HepG2 (cell line): ENCODE data around the gene POLR1H. TPM values are rescaled to one million over a fixed set of nuclear protein-coding genes. Genes with fewer than 3 reads are reported as not detected.

Source experiments
- CBX5 ChIP-seq: sonication (generic); formaldehyde crosslinking; IDR thresholded peaks from 2 replicates; pipeline ENCODE4 v1.4.0; 2020; ENCODE audit warnings: missing genetic modification reagents, borderline replicate concordance
- HOXA3 ChIP-seq: sonication (generic); formaldehyde crosslinking; IDR thresholded peaks from 2 replicates; pipeline ENCODE4 v1.5.0; 2020; ENCODE audit warnings: missing genetic modification reagents
- MBD4 ChIP-seq: IDR thresholded peaks from 2 replicates; pipeline ENCODE4 v1.6.1; 2012; ENCODE audit warnings: low read length, inconsistent platforms, borderline replicate concordance
- PREB ChIP-seq: sonication (generic); formaldehyde crosslinking; IDR thresholded peaks from 2 replicates; pipeline ENCODE4 v1.4.0; 2020; ENCODE audit warnings: missing genetic modification reagents
- TFDP1 ChIP-seq: IDR thresholded peaks from 2 replicates; pipeline ENCODE4 v1.6.1; 2016; ENCODE audit warnings: missing compliant biosample characterization, missing genetic modification reagents, borderline replicate concordance
- YY1 ChIP-seq: IDR thresholded peaks from 2 replicates; pipeline ENCODE4 v1.6.1; 2011; ENCODE audit warnings: low read length, low read depth, moderate library complexity, mild to moderate bottlenecking; ENCODE audit not compliant: insufficient read depth, insufficient replicate concordance
- ZBTB40 ChIP-seq, 2 experiments: fragments of 450-650 bp in 1 of 2; sonication (generic) in 1 of 2; formaldehyde crosslinking in 1 of 2; IDR thresholded peaks; 2 replicates each; pipeline versions ENCODE4 v1.6.1 to v1.8.0; 2016 to 2022; ENCODE audit warnings: antibody characterized with exemption in 1 of 2, mild to moderate bottlenecking in 1 of 2, missing genetic modification reagents in 1 of 2
- ZFP90 ChIP-seq: sonication (generic); formaldehyde crosslinking; IDR thresholded peaks from 2 replicates; pipeline ENCODE4 v1.8.0; 2022; ENCODE audit warnings: missing genetic modification reagents, mild to moderate bottlenecking, inconsistent platforms, borderline replicate concordance
- ZFY ChIP-seq: sonication (generic); formaldehyde crosslinking; IDR thresholded peaks from 2 replicates; pipeline ENCODE4 v1.4.0; 2020; ENCODE audit warnings: missing genetic modification reagents
- ZNF253 ChIP-seq: sonication (generic); formaldehyde crosslinking; IDR thresholded peaks from 2 replicates; pipeline ENCODE4 v1.8.0; 2022; ENCODE audit warnings: mild to moderate bottlenecking, missing genetic modification reagents, borderline replicate concordance
- ZNF274 ChIP-seq: sonication (generic); formaldehyde crosslinking; IDR thresholded peaks from 2 replicates; pipeline ENCODE4 v1.5.1; 2020; ENCODE audit warnings: mild to moderate bottlenecking, missing genetic modification reagents
- ZNF33B ChIP-seq: sonication (generic); formaldehyde crosslinking; IDR thresholded peaks from 2 replicates; pipeline ENCODE4 v1.5.1; 2020; ENCODE audit warnings: mild to moderate bottlenecking, missing genetic modification reagents
- ZNF567 ChIP-seq: sonication (generic); formaldehyde crosslinking; IDR thresholded peaks from 2 replicates; pipeline ENCODE4 v1.8.1; 2023; ENCODE audit warnings: mild to moderate bottlenecking, missing genetic modification reagents, borderline replicate concordance
- ZNF770 ChIP-seq: sonication (generic); formaldehyde crosslinking; IDR thresholded peaks from 2 replicates; pipeline ENCODE4 v1.5.0; 2020; ENCODE audit warnings: mild to moderate bottlenecking, missing genetic modification reagents
- polyA plus RNA-seq, 8 experiments: library from polyadenylated mRNA; depleted of rRNA in 3 of 8; stranded (reverse) in 7 of 8; unstranded in 1 of 8; fragments of >200 nt; fragmentation: Illumina TruSeq in 4 of 8; extraction: Trizol in 4 of 8; gene quantifications; 2 replicates each; pipeline versions ENCODE4 v1.2.1 to v1.2.3, GENCODE V29; 2011 to 2016; ENCODE audit warnings: low read depth in 4 of 8, missing spikeins in 1 of 8, mixed read lengths in 1 of 8; ENCODE audit not compliant: insufficient read depth in 1 of 8
- total RNA-seq, 5 experiments: library from RNA; depleted of rRNA; stranded (reverse); fragments of >200 nt; fragmentation: Illumina TruSeq; extraction: Trizol; gene quantifications; 2 replicates each; pipeline ENCODE4 v1.2.3, GENCODE V29; 2016; ENCODE audit warnings: low read depth in 1 of 5

POLR1H gene
- total and polyA plus RNA-seq, 2 of the 13 experiments (the other 11 are each of a cell fraction or from before 2014, with no cell fraction given), result 61.4 to 79.8 TPM

- no peak for TF ChIP-seq ZBTB40 (IDR thresholded peaks at IDR 0.05)
- TF ChIP-seq ZBTB40 (CRISPR knock-in tag; IDR thresholded peaks at IDR 0.05), result peak; percentile 77
- TF ChIP-seq ZNF567 (CRISPR knock-in tag), result peak; percentile 65; the same call in 1 of the 2 replicates
- TF ChIP-seq CBX5 (CRISPR knock-in tag), result no peak; the same call in 1 of the 2 replicates
- TF ChIP-seq ZFP90 (CRISPR knock-in tag), result no peak
- peak; percentile 54 for TF ChIP-seq ZFY (CRISPR knock-in tag)
- TF ChIP-seq YY1, result peak; percentile 68
- TF ChIP-seq ZNF770 (CRISPR knock-in tag), result peak; percentile 43; the same call in 1 of the 2 replicates
- no peak for TF ChIP-seq ZNF33B (CRISPR knock-in tag)
- TF ChIP-seq TFDP1 (CRISPR knock-in tag), result peak; percentile 83
- peak; percentile 96 for TF ChIP-seq ZNF274 (CRISPR knock-in tag)
- no peak for TF ChIP-seq PREB
- 0 out of 2 replicates have a peak, but pooled peaks have one; percentile 27 for TF ChIP-seq ZNF253
- no peak; the same call in 1 of the 2 replicates for TF ChIP-seq HOXA3 (CRISPR knock-in tag)
- TF ChIP-seq MBD4, result no peak
Observed at GRCh38 chr6:30100585-30101443, 39.7 kb downstream of the POLR1H start (continued).
